Fibroblast of mammary gland (primary cell): ENCODE data around the gene PYDC2.

Source experiments
- DNase-seq: peaks from one replicate; pipeline ENCODE4 v3.0.0-alpha.2; 2010; ENCODE audit warnings: low read depth
- H3K4me3 ChIP-seq: 2 replicates; pipeline ENCODE4 v1.5.1; 2011; ENCODE audit warnings: low read depth, mild to moderate bottlenecking, low read length, moderate library complexity; ENCODE audit not compliant: control insufficient read depth
- TF ChIP-seq, protein P1 (sequence below): conservative IDR thresholded peaks from 2 replicates; pipeline ENCODE4 v1.5.1; 2011; ENCODE audit warnings: low read depth, low read length, inconsistent platforms; ENCODE audit not compliant: control insufficient read depth, insufficient read depth

Gene PYDC2

DNA sequence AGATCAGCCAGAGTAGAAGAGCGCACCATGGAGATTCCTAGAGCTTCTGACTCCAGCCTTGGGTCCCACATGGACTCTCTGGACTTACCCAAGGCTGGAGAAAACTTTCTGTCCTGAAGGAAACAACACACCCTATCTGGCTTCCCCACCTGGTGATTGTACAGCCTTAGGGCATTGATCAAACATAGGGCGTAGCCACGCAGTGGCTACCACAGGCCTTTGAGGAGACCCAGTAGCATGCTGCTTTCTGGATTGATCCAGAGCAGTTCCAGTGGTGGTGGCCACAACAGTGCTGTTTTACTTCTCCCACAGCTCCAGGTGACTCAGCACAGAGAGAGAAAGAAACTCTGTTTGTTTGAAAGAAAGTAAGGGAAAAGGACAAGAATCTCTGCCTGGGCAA is 23.5 kb downstream of the PYDC2 start:
- no peak overlapping the region for H3K4me3 ChIP-seq
- TF ChIP-seq, protein P1, sequence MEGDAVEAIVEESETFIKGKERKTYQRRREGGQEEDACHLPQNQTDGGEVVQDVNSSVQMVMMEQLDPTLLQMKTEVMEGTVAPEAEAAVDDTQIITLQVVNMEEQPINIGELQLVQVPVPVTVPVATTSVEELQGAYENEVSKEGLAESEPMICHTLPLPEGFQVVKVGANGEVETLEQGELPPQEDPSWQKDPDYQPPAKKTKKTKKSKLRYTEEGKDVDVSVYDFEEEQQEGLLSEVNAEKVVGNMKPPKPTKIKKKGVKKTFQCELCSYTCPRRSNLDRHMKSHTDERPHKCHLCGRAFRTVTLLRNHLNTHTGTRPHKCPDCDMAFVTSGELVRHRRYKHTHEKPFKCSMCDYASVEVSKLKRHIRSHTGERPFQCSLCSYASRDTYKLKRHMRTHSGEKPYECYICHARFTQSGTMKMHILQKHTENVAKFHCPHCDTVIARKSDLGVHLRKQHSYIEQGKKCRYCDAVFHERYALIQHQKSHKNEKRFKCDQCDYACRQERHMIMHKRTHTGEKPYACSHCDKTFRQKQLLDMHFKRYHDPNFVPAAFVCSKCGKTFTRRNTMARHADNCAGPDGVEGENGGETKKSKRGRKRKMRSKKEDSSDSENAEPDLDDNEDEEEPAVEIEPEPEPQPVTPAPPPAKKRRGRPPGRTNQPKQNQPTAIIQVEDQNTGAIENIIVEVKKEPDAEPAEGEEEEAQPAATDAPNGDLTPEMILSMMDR: no peak
- DNase-seq: no peak

DNA sequence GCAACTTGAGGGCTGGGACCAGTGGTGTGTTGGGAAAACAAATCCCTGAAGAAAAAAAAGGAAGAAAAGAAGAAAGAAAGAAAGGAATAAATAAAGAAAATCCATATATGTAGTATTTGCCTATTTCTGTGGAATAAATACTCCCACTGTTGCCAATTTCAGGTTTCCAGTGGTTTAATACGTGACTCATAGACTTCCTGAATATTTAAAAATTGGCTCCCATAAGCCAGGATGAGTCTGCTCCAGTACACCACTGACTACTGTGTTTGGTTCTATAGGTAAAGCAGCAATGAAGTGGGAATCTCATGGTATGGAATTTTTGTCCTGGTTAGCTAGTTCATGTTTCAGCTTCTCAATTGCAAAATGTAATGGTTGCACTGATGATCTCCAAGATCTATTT is 31.6 kb downstream of the PYDC2 start:
- H3K4me3 ChIP-seq: no peak overlapping the region
- peak; percentile 47 for DNase-seq
- TF ChIP-seq, protein P1: no peak

GRCh38 chr3:191493336-191493735 is 32.4 kb downstream of the PYDC2 start:
- no peak for DNase-seq
- no peak overlapping the region for H3K4me3 ChIP-seq
- TF ChIP-seq, protein P1: no peak

GRCh38 chr3:191499307-191500080 is 38.5 kb downstream of the PYDC2 start:
- peak; percentile 61 for DNase-seq
- TF ChIP-seq, protein P1: no peak
- peak overlapping the region; percentile 32 for H3K4me3 ChIP-seq

DNA sequence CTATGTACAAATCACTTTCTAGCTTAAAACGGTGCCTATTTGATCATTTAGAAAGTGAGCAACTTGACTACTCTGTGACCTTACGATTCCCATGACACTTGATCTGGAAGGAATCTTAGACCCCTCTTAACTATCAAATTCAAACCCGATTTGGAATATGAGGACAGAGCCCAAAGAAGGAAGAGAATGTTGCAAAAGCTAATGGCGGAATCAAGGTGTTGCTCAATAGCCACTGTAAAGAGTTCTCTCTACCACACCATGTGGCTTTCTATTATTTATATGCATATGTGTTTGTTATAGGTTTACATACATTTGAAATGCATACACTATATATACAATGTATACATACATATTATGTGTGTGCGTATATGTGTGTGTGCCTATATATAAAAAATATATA is 39.9 kb downstream of the PYDC2 start:
- H3K4me3 ChIP-seq: no peak overlapping the region
- TF ChIP-seq, protein P1: no peak
- no peak for DNase-seq

DNA sequence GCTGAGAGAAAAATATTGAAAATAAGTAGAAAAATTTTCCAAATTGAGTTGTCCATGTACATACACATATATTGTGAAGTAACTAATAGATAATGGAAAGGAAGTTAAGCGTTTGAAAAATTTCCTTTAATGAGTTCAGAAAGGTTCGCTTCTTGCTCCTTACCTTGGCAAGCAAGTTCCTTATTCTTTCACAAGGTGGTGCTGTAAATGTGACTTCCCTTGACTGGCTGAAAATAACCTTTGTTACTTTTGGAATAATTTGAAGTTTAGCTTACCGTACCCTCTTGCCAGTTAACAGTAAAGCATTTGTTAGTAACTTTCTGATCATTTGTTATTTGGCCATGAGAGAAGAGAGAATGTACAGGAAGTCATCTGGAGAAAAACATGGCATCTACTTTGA is 41.6 kb downstream of the PYDC2 start:
- TF ChIP-seq, protein P1: peak; percentile 27
- no peak overlapping the region for H3K4me3 ChIP-seq
- DNase-seq: no peak
